IMR-90 (cell line): Measurements from ENCODE around the gene COA3. TPM values are rescaled to one million over a fixed set of nuclear protein-coding genes. Genes with fewer than 3 reads are reported as not detected.

ENCODE experiments used
- ATAC-seq: fragments of 200-7000 bp; cut with Tn5 transposase; 2 replicates; pipeline ENCODE4 v1.9.1; 2020; ENCODE audit warnings: low read depth, mild to moderate bottlenecking, moderate library complexity
- BruUV-seq: library from RNA; stranded (reverse); fragments of 400-500 nt; replicated peaks from 2 replicates; lab custom pipeline; 2021; lab: Mats Ljungman, UMichigan
- CTCF ChIA-PET: fragments of 300-600 bp; formaldehyde crosslinking; extraction: SDS; loops from one replicate; lab custom pipeline; 2021; ENCODE audit warnings: antibody characterized with exemption; lab: Yijun Ruan, JAX
- POLR2A ChIA-PET: fragments of 300-600 bp; sonication (Branson Sonifier 250); formaldehyde crosslinking; loops from one replicate; lab custom pipeline; 2022; ENCODE audit warnings: antibody characterized with exemption; ENCODE audit not compliant: unreplicated experiment; lab: Charles Lee
- DNase-seq: peaks from one replicate; pipeline ENCODE4 v3.0.0; 2013
- H2AFZ ChIP-seq: replicated peaks from 2 replicates; pipeline ENCODE3; 2013; ENCODE audit warnings: low read length, mild to moderate bottlenecking; ENCODE audit not compliant: poor library complexity
- H2AK5ac ChIP-seq: 2 replicates; pipeline ENCODE4 v1.6.1; 2013; ENCODE audit warnings: low read depth, low read length, inconsistent platforms
- H2AK9ac ChIP-seq: replicated peaks from 2 replicates; pipeline ENCODE3; 2013; ENCODE audit warnings: mild to moderate bottlenecking, low read depth, low read length, moderate library complexity; ENCODE audit not compliant: poor library complexity
- H2BK120ac ChIP-seq: 2 replicates; pipeline ENCODE4 v1.6.1; 2013; ENCODE audit warnings: low read depth, low read length, inconsistent platforms
- H2BK15ac ChIP-seq: 3 replicates; pipeline ENCODE4 v1.6.1; 2013; ENCODE audit warnings: low read depth, low read length, inconsistent platforms
- H2BK20ac ChIP-seq: 2 replicates; pipeline ENCODE4 v1.6.1; 2013; ENCODE audit warnings: low read depth, mild to moderate bottlenecking, inconsistent platforms, low read length, moderate library complexity
- H2BK5ac ChIP-seq: 2 replicates; pipeline ENCODE4 v1.6.1; 2013; ENCODE audit warnings: mild to moderate bottlenecking, low read depth, low read length, inconsistent platforms; ENCODE audit not compliant: poor library complexity, severe bottlenecking
- H3K14ac ChIP-seq: replicated peaks from 2 replicates; pipeline ENCODE4 v1.6.1; 2013; ENCODE audit warnings: low read depth, low read length, inconsistent platforms
- H3K18ac ChIP-seq: 2 replicates; pipeline ENCODE4 v1.6.1; 2013; ENCODE audit warnings: low read depth, low read length, control low read depth
- H3K23ac ChIP-seq: 2 replicates; pipeline ENCODE4 v1.6.1; 2013; ENCODE audit warnings: low read depth, low read length, inconsistent platforms
- H3K27ac ChIP-seq: 2 replicates; pipeline ENCODE4 v1.5.1; 2013; ENCODE audit warnings: mild to moderate bottlenecking, control low read depth, low read length; ENCODE audit not compliant: insufficient read depth
- H3K27me3 ChIP-seq: 2 replicates; pipeline ENCODE4 v1.6.1; 2013; ENCODE audit warnings: low read length; ENCODE audit not compliant: control insufficient read depth, insufficient read depth
- H3K36me3 ChIP-seq: 2 replicates; pipeline ENCODE4 v1.6.1; 2013; ENCODE audit warnings: low read length, mixed read lengths; ENCODE audit not compliant: control insufficient read depth, insufficient read depth
- H3K4ac ChIP-seq: 2 replicates; pipeline ENCODE4 v1.6.1; 2013; ENCODE audit warnings: low read depth, low read length, inconsistent platforms
- H3K4me1 ChIP-seq: 2 replicates; pipeline ENCODE4 v1.6.1; 2013; ENCODE audit warnings: low read length, mixed read lengths; ENCODE audit not compliant: control insufficient read depth, insufficient read depth
- H3K4me2 ChIP-seq: 2 replicates; pipeline ENCODE4 v1.6.1; 2013; ENCODE audit warnings: low read depth, mild to moderate bottlenecking, control low read depth, low read length, moderate library complexity
- H3K4me3 ChIP-seq: 2 replicates; pipeline ENCODE4 v1.5.1; 2013; ENCODE audit warnings: low read depth, mild to moderate bottlenecking, control low read depth, low read length, moderate library complexity; ENCODE audit not compliant: insufficient read depth
- H3K56ac ChIP-seq: 2 replicates; pipeline ENCODE4 v1.6.1; 2013; ENCODE audit warnings: low read length, inconsistent platforms; ENCODE audit not compliant: insufficient read depth; ENCODE audit errors: extremely low read depth
- H3K79me1 ChIP-seq, 2 experiments: 2 replicates each; pipeline ENCODE4 v1.6.1; 2013; ENCODE audit warnings: low read length in 2 of 2, inconsistent platforms in 1 of 2, low read depth in 1 of 2
- H3K9ac ChIP-seq: 2 replicates; pipeline ENCODE4 v1.6.1; 2013; ENCODE audit warnings: low read depth, low read length, control low read depth
- H3K9me1 ChIP-seq: 2 replicates; pipeline ENCODE4 v1.6.1; 2013; ENCODE audit warnings: low read length, inconsistent platforms; ENCODE audit not compliant: insufficient read depth
- H3K9me3 ChIP-seq: 2 replicates; pipeline ENCODE4 v1.6.1; 2013; ENCODE audit warnings: low read length; ENCODE audit not compliant: control insufficient read depth, insufficient read depth
- H4K20me1 ChIP-seq: 2 replicates; pipeline ENCODE4 v1.6.1; 2013; ENCODE audit warnings: low read length, inconsistent platforms; ENCODE audit not compliant: insufficient read depth
- H4K5ac ChIP-seq: 2 replicates; pipeline ENCODE4 v1.6.1; 2013; ENCODE audit warnings: mild to moderate bottlenecking, low read depth, low read length, control low read depth
- H4K8ac ChIP-seq, 2 experiments: 2 replicates each; pipeline ENCODE4 v1.6.1; 2013; ENCODE audit warnings: low read depth in 2 of 2, low read length in 2 of 2, control low read depth in 1 of 2, inconsistent platforms in 1 of 2
- H4K91ac ChIP-seq: 2 replicates; pipeline ENCODE4 v1.6.1; 2013; ENCODE audit warnings: low read depth, low read length, inconsistent platforms; ENCODE audit not compliant: insufficient read depth
- FOS ChIP-seq: fragments of 150-350 bp; IDR thresholded peaks from 2 replicates; pipeline ENCODE4 v1.6.1; 2016; ENCODE audit warnings: low read depth, low read length
- MAZ ChIP-seq: IDR thresholded peaks from 2 replicates; pipeline ENCODE4 v1.6.1; 2012; ENCODE audit warnings: low read depth, mild to moderate bottlenecking, low read length, improper control_type of control experiment, moderate library complexity, borderline replicate concordance
- NFE2L2 ChIP-seq: fragments of 150-350 bp; IDR thresholded peaks from 2 replicates; pipeline ENCODE4 v1.6.1; 2016; ENCODE audit warnings: low read depth, mild to moderate bottlenecking, low read length
- RAD21 ChIP-seq: IDR thresholded peaks from 2 replicates; pipeline ENCODE4 v1.6.1; 2012; ENCODE audit warnings: low read length, improper control_type of control experiment
- SMC3 ChIP-seq: fragments of 150-350 bp; IDR thresholded peaks from 2 replicates; pipeline ENCODE4 v1.6.1; 2016; ENCODE audit warnings: low read depth, mild to moderate bottlenecking, antibody characterized with exemption, low read length, moderate library complexity
- WGBS, 2 experiments: methylation state at CpG; one replicate each; pipeline versions ENCODE4 v1.1.5 to v1.1.7; 2013; ENCODE audit warnings: missing lambda C conversion rate in 2 of 2; ENCODE audit not compliant: insufficient read length in 1 of 2; ENCODE audit errors: extremely low coverage in 2 of 2; 5-methylcytosine and 5-hydroxymethylcytosine counted together
- dilution Hi-C: fragments of 300-500 bp; cut with HindIII; formaldehyde crosslinking; loops from one replicate; pipeline ENCODE4 v1.14.3; 2018; ENCODE audit warnings: low sequenced_read_pairs; ENCODE audit not compliant: unreplicated experiment
- in situ Hi-C: fragments of 300-500 bp; cut with MboI; formaldehyde crosslinking; loops from 3 replicates; pipeline ENCODE4 v1.14.3; 2019; ENCODE audit warnings: low sequenced_read_pairs, inconsistent platforms, mixed read lengths
- intact Hi-C: fragments of 100-400 bp; cut with micrococcal nuclease; formaldehyde crosslinking; loops from 2 replicates; pipeline ENCODE4 v1.10.0; 2022
- polyA plus RNA-seq, 3 experiments: library from polyadenylated mRNA; depleted of rRNA; stranded (reverse); fragments of >200 nt; gene quantifications; 2 replicates each; pipeline ENCODE4 v1.2.3, GENCODE V29; 2012; ENCODE audit warnings: low replicate concordance in 1 of 3
- total RNA-seq: library from RNA; depleted of rRNA; stranded (reverse); fragments of >200 nt; gene quantifications from 2 replicates; pipeline ENCODE4 v1.2.3, GENCODE V29; 2012

COA3 gene
- total and polyA plus RNA-seq, 2 of the 4 experiments (the other 2 are of a cell fraction), result 66.8 to 78.1 TPM

GRCh38 chr17:42803074-42803883, 4.8 kb upstream of the COA3 start:
- Histone ChIP-seq H3K9ac (no peak overlapping the region), H3K23ac (no peak overlapping the region), H3K4ac (no peak overlapping the region), H3K4me1 (peaks cover 3% of the 10 kb centered on the region; the same call in 1 of the 2 replicates), H2BK5ac (no peak overlapping the region), H4K5ac (no peak overlapping the region), H3K9me3 (no peaks in the 10 kb centered on the region), H3K56ac (no peak overlapping the region), H2AK9ac (no peak overlapping the region), H3K4me2 (no peak overlapping the region; the same call in 1 of the 2 replicates), H3K4me3 (no peak overlapping the region), H2AFZ (no peak overlapping the region), H4K20me1 (no peaks in the 10 kb centered on the region), H4K8ac (no peak overlapping the region), H2BK20ac (no peak overlapping the region), H3K27me3 (no peaks in the 10 kb centered on the region), H2BK120ac (no peak overlapping the region), H3K14ac (no peak overlapping the region), H4K91ac (no peak overlapping the region), H3K79me1 (peaks cover 2 to 6% of the 10 kb centered on the region in 2 experiments; a peak in 3 of 4 replicates), H2AK5ac (no peak overlapping the region), H3K18ac (no peak overlapping the region), H3K36me3 (no peaks in the 10 kb centered on the region), H3K27ac (peak overlapping the region; percentile 11; the same call in 1 of the 2 replicates), H2BK15ac (no peak overlapping the region), H3K9me1 (0 out of 2 replicates have a peak, but pooled peaks cover 3% of the 10 kb centered on the region)
- CTCF ChIA-PET, result no interaction called here
- no TSS peak for BruUV-seq
- peak; percentile 12 for ATAC-seq
- no peak for TF ChIP-seq RAD21
- TF ChIP-seq MAZ, result no peak
- no peak for TF ChIP-seq FOS
- no peak for TF ChIP-seq NFE2L2
- no peak for TF ChIP-seq SMC3
- DNase-seq, result peak; percentile 35
- in situ Hi-C loops (no loop called here), dilution Hi-C loops (no loop called here), intact Hi-C loops (no loop called here)
- WGBS, 2 experiments, result no CpG with 5 or more reads among the region's 2 CpGs
- POLR2A ChIA-PET, result interaction anchor here (0.6 kb wide), 1 partner anchor 156 kb away, joined by 6 read pairs; no protein-coding TSS in a partner anchor
